Activated CD4-positive, alpha-beta memory T cell treated with anti-CD3 and anti-CD28 coated beads for 36 hours (primary cell): ENCODE results near the gene ZNF134. TPM values are rescaled to one million over a fixed set of nuclear protein-coding genes. Genes with fewer than 3 reads are reported as not detected.
A peak's percentile ranks its signal among the peaks of the same experiment; 100 is the strongest.

ENCODE experiments used
- CTCF ChIA-PET: fragments of 350-600 bp; sonication (Branson Sonifier 250); formaldehyde crosslinking; loops from one replicate; lab custom pipeline; 2021; ENCODE audit warnings: antibody characterized with exemption, inconsistent platforms; lab: Charles Lee
- POLR2A ChIA-PET: fragments of 350-600 bp; sonication (Branson Sonifier 250); formaldehyde crosslinking; loops from one replicate; lab custom pipeline; 2021; ENCODE audit warnings: antibody characterized with exemption; lab: Charles Lee
- DNase-seq: peaks from one replicate; pipeline ENCODE4 v3.0.0-alpha.2; 2020
- H3K27ac Mint-ChIP-seq: one replicate; pipeline ENCODE4 v1.8.0; 2021; ENCODE audit warnings: mixed read lengths
- H3K27me3 Mint-ChIP-seq: one replicate; pipeline ENCODE4 v1.8.0; 2021; ENCODE audit warnings: mixed read lengths
- H3K36me3 Mint-ChIP-seq: one replicate; pipeline ENCODE4 v1.8.0; 2021; ENCODE audit warnings: mixed read lengths
- H3K4me1 Mint-ChIP-seq: one replicate; pipeline ENCODE4 v1.8.0; 2021; ENCODE audit warnings: low read depth, mixed read lengths
- H3K4me3 Mint-ChIP-seq: one replicate; pipeline ENCODE4 v1.8.0; 2021; ENCODE audit warnings: mild to moderate bottlenecking, mixed read lengths
- H3K9me3 Mint-ChIP-seq: one replicate; pipeline ENCODE4 v1.8.0; 2021; ENCODE audit warnings: mixed read lengths
- intact Hi-C: fragments of 100-400 bp; cut with micrococcal nuclease; formaldehyde crosslinking; loops from one replicate; pipeline ENCODE4 v1.15.1; 2023
- total RNA-seq, 2 experiments: library from RNA; stranded (reverse); gene quantifications; one replicate each; pipeline ENCODE4 v1.2.3, GENCODE V29; 2021

ZNF134 gene
- 1 to 10 TPM; 6.7 to 8.0 TPM for total RNA-seq

DNA sequence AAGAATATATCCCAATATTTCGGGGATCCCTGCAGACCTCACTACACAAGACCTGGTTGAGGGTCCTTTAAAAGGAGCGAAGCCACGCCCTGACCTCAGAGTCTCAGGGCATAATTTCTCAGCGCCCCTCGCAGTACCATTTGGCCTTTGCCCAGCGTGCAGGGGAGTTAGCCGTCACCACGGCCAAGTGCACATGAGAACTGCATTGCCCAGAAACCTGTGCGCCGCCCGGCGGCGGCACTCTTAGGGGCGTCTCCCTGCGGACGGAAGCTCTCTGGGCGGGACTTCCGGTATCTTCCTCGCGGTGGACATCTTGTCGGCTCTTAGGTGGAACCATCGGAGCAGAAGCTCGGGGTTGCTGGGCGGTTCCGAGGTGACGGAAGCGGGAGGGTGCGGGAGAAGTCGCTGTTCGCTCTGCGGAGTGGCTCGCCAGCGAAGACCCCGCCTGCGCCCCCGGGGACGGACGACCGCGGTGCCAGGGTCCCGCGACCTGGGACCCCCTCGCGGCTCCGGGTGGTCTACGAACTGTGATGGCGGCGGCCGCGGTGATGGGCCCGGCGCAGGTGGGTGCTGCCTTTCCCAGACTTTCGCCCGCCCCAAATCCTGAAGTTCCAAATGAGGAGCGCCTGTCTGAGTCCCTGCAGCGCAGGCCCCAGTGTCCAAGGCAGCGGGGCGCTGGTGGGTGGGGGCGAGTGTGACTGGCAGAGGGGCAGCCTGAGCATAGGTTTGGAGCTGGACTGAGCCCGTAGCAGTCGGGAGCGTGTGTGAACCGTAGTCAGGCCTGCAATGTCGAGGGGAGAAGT is at the start of gene ZNF134:
ZNF134 (plus strand) TSS at position 302 of the 803 bp plus-strand sequence. CDS start 5,227 bp downstream, outside the sequence.
- CTCF ChIA-PET: interaction anchor here (0.6 to 1.4 kb wide), 2 partner anchors 16 to 19 kb away, joined by 3 to 4 read pairs; partner anchors contain the start of gene ZNF211
- H3K27me3 Mint-ChIP-seq: no peaks in the 10 kb centered on the region

DNA sequence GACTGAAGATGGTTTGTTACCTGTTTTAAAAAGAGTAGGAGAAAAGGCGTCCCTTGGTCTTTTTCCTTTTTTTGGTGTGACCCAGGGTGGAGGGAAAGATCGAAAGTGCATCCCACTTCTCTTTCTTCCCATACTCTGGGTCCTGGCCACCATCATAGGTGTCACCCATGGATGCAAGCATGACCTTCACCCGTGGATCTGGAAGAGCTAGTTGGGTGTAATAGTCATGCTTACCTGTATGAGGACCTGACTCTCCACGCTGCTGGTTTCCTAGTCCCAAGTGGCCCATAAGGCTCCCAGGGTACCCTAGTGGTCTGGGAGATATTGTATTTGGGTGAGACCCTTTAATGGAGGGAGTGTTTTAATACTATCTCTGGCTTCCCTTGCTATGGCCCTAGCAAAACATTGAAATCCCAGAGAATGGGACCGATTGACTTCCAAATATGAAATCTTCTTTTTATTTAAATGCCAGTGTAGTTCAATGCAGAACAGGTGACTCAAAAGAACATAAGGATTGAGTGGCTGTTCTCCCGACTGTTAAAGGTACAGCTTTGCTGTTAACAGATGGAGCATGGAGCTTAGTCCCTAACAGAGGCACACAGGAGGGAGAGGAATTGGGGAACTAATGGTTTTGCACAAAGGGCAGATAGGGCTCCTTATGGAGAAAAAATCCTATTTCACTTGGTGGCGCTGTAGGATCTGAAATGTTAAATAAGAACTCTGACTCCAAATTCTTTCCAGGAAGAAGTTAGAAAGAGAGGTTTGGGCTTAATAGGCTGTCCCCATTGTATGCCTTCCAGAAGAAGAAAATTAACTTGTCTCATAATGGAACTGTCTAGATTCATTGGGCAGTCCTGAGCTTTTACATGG is 47.4 kb upstream of the ZNF134 start:
- intact Hi-C loops: no loop called here
- Mint-ChIP-seq H3K4me1 (no peaks in the 10 kb centered on the region), H3K27ac (no peak overlapping the region), H3K4me3 (no peak overlapping the region), H3K36me3 (peaks cover 35% of the 10 kb centered on the region), H3K27me3 (peaks cover 3% of the 10 kb centered on the region), H3K9me3 (peaks cover 92% of the 10 kb centered on the region)
- ChIA-PET POLR2A (no interaction called here), CTCF (no interaction called here)
- no peak for DNase-seq

More for the DNA sequence above, at the start of gene ZNF134:
- peaks cover 76% of the 10 kb centered on the region for H3K9me3 Mint-ChIP-seq
- H3K36me3 Mint-ChIP-seq: peaks cover 58% of the 10 kb centered on the region
- POLR2A ChIA-PET: interaction anchor here (1.4 kb wide), 1 partner anchor 19 kb away, joined by 6 read pairs; the partner anchor contains the start of gene ZNF211
- DNase-seq: peak; percentile 93
- peak within 1 kb of the TSS; percentile 67 for H3K27ac Mint-ChIP-seq
- H3K4me3 Mint-ChIP-seq: peak within 1 kb of the TSS; percentile 89
- intact Hi-C loops: loop anchor here (1.0 to 5.0 kb wide), 3 partner anchors 15 to 37 kb away; partner anchors contain the start of genes ZNF211, ZNF416 and ZNF530
- peaks cover 19% of the 10 kb centered on the region for H3K4me1 Mint-ChIP-seq

DNA sequence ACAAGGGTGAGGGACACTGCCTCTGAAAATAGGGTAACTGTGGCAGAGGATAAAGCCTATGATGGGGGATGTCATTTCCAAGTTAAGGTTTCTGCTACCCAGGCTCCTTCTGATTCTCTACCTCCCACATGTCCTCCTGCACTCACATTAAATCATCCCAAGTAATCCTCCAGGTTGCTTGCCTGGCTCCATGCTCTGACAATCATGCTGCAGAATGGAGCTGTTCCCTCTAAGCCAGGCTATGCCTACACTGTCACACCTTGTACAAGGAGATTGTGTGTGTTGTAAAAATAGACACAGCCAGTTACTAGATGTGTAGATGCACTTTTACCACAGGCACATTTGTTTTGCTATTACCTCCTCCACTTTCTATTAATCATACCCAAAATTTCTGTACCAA is 43.3 kb upstream of the ZNF134 start:
- ChIA-PET CTCF (no interaction called here), POLR2A (no interaction called here)
- intact Hi-C loops: loop anchor here (10.0 kb wide), 1 partner anchor 344 kb away; the partner anchor contains the start of gene ZNF417
- Mint-ChIP-seq H3K36me3 (peaks cover 60% of the 10 kb centered on the region), H3K27ac (no peak overlapping the region), H3K4me3 (no peak overlapping the region), H3K4me1 (no peaks in the 10 kb centered on the region), H3K9me3 (peaks cover 97% of the 10 kb centered on the region), H3K27me3 (no peaks in the 10 kb centered on the region)
- DNase-seq: no peak

GRCh38 chr19:57572415-57572947 is 41.6 kb upstream of the ZNF134 start:
- ChIA-PET POLR2A (no interaction called here), CTCF (no interaction called here)
- intact Hi-C loops: loop anchor here (10.0 kb wide), 1 partner anchor 342 kb away; the partner anchor contains the start of gene ZNF417
- Mint-ChIP-seq H3K4me3 (no peak overlapping the region), H3K27ac (no peak overlapping the region), H3K9me3 (peaks cover 96% of the 10 kb centered on the region), H3K4me1 (peaks cover 3% of the 10 kb centered on the region), H3K27me3 (no peaks in the 10 kb centered on the region), H3K36me3 (peaks cover 71% of the 10 kb centered on the region)
- no peak for DNase-seq

GRCh38 chr19:57576661-57577060 is 37.4 kb upstream of the ZNF134 start:
- POLR2A ChIA-PET: no interaction called here
- Mint-ChIP-seq H3K9me3 (peaks cover 73% of the 10 kb centered on the region), H3K27ac (no peak overlapping the region), H3K4me3 (no peak overlapping the region), H3K36me3 (peaks cover 60% of the 10 kb centered on the region), H3K4me1 (peaks cover 14% of the 10 kb centered on the region), H3K27me3 (no peaks in the 10 kb centered on the region)
- CTCF ChIA-PET: no interaction called here
- intact Hi-C loops: loop anchor here (5.0 to 10.0 kb wide), 4 partner anchors 36 to 576 kb away; partner anchors contain the start of genes ZNF134, ZNF211, ZNF329 and ZNF417
- DNase-seq: no peak

DNA sequence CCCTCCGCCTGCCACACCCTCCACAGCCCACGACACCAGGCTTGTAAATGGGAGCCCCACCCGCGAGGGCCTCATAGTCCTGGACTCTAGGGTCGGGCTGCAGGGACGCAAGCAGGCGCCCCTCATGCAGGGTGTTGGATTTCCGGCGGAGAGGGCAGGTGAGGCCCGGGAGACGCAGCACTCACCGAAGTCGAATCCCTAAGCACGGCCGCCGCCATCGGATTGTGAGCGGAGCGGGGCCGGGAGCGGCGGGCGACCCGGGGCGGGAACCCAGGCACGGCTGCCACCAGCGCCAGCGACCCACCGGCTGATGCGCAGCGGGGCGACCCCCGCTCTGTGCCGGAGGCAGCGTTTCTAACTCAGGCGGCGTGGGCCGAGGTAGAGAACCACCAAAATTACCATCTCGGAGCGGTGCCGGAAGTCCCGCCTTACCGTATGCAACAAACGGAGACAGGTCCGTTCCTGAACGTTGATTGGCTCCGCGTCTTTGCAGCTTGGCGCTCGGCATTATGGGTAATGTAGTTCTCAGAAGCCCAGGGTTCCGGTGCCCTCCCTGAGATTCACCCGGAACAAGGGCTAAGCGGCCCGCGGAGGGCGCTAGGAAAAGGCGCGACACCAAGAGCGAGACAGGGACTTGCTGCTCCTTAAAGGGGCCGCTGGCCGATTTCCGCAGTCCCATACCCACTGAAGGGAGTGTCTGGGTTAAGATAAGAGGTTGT is 35.4 kb upstream of the ZNF134 start, which contains the start of gene ZNF416:
ZNF416 (minus strand) TSS at position 425 of the 719 bp plus-strand sequence; CDS start at position 218, 207 bp downstream.
- H3K36me3 Mint-ChIP-seq: peaks cover 48% of the 10 kb centered on the region
- H3K4me1 Mint-ChIP-seq: peaks cover 18% of the 10 kb centered on the region
- H3K27ac Mint-ChIP-seq: peak within 1 kb of the TSS; percentile 75
- CTCF ChIA-PET: no interaction called here
- H3K4me3 Mint-ChIP-seq: peak within 1 kb of the TSS; percentile 76
- POLR2A ChIA-PET: no interaction called here
- intact Hi-C loops: loop anchor here (1.0 to 10.0 kb wide), 10 partner anchors 20 to 574 kb away; partner anchors contain the start of genes ZNF134, ZNF211, ZNF329 and ZNF417
- peak; percentile 97 for DNase-seq
- peaks cover 65% of the 10 kb centered on the region for H3K9me3 Mint-ChIP-seq
- H3K27me3 Mint-ChIP-seq: no peaks in the 10 kb centered on the region

DNA sequence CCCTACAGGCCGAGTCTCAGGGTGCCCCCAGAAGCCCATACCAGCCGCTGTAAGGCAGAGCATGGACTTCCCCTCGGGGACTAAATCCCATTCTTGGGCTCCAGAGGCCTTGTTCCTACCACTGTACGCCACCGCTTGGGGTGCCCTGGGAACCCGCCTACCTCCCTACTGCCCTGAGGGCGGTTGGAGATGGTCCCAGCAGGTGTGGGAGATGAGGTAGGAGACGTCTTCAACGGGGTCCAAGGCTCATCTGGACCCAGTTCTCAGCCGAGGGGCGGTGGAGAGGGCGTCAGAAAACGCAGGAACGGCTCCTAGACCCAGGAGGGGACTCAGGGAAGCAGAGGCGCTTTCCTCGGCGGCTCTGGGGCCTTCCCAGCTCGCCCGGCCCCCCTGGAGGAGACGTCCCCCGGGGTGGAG is 30.9 kb upstream of the ZNF134 start:
- intact Hi-C loops: loop anchor here (5.0 kb wide), 1 partner anchor 804 kb away; the partner anchor contains the start of gene RPS5
- ChIA-PET POLR2A (no interaction called here), CTCF (no interaction called here)
- DNase-seq: no peak
- Mint-ChIP-seq H3K4me1 (peaks cover 22% of the 10 kb centered on the region), H3K27me3 (no peaks in the 10 kb centered on the region), H3K27ac (no peak overlapping the region), H3K9me3 (peaks cover 60% of the 10 kb centered on the region), H3K36me3 (peaks cover 45% of the 10 kb centered on the region), H3K4me3 (peak overlapping the region; percentile 86)

- ChIA-PET POLR2A (no interaction called here), CTCF (no interaction called here)
- Mint-ChIP-seq H3K4me3 (peak within 1 kb of the TSS; percentile 86), H3K9me3 (peaks cover 67% of the 10 kb centered on the region), H3K36me3 (peaks cover 51% of the 10 kb centered on the region), H3K27me3 (no peaks in the 10 kb centered on the region), H3K27ac (peak within 1 kb of the TSS; percentile 69), H3K4me1 (peaks cover 21% of the 10 kb centered on the region)
- intact Hi-C loops: loop anchor here (5.0 kb wide), 1 partner anchor 804 kb away; the partner anchor contains the start of gene RPS5
- peak; percentile 91 for DNase-seq
Observed at GRCh38 chr19:57583521-57584416, 30.3 kb upstream of the ZNF134 start, which contains the start of gene ZIK1. ZIK1 (plus strand) TSS chr19:57584145; CDS start chr19:57584357, 212 bp downstream.

GRCh38 chr19:57587529-57587928 is 26.5 kb upstream of the ZNF134 start:
- Mint-ChIP-seq H3K27ac (no peak overlapping the region), H3K36me3 (peaks cover 84% of the 10 kb centered on the region), H3K4me1 (peaks cover 17% of the 10 kb centered on the region), H3K4me3 (no peak overlapping the region), H3K9me3 (peaks cover 84% of the 10 kb centered on the region), H3K27me3 (no peaks in the 10 kb centered on the region)
- DNase-seq: no peak
- intact Hi-C loops: no loop called here
- CTCF ChIA-PET: no interaction called here
- POLR2A ChIA-PET: no interaction called here

DNA sequence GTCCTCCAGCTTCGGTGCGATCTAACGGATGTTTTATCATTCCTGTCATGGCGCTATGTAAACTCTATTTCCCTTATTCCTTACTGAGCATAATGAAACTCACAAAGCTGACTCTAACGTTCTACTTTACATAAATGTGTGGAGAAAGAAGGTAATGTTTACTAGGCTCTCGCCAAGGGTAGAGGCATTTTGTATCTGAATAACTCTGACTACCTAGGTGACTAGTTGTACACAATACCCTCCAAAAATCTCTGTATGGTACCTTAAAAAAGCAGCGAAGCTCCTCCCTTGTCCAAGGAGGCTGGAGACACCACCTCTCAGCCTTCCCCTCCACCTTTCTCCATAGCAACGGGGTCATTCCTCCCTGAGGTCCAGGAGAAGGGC is 14.7 kb upstream of the ZNF134 start:
- Mint-ChIP-seq H3K9me3 (peaks cover 42% of the 10 kb centered on the region), H3K27ac (no peak overlapping the region), H3K27me3 (no peaks in the 10 kb centered on the region), H3K4me1 (peaks cover 21% of the 10 kb centered on the region), H3K4me3 (peak overlapping the region; percentile 81), H3K36me3 (peaks cover 38% of the 10 kb centered on the region)
- ChIA-PET CTCF (no interaction called here), POLR2A (no interaction called here)
- intact Hi-C loops: loop anchor here (1.0 kb wide), 3 partner anchors 15 to 34 kb away; partner anchors contain the start of genes ZNF134, ZNF211 and ZNF416
- no peak for DNase-seq
